Measurements from ENCODE around the gene ADGRB2. TPM values are rescaled to one million over a fixed set of nuclear protein-coding genes. Genes with fewer than 3 reads are reported as not detected.

ADGRB2 gene
- total RNA-seq, 2 experiments from 2014 or later: 4.0 to 11.4 TPM

- H3K4me3 ChIP-seq (ENCODE audit: low read depth, low read length, poor library complexity, severe bottlenecking): no peak overlapping the region
- peaks cover 4% of the 10 kb centered on the region; the same call in 1 of the 2 replicates for H4K20me1 ChIP-seq (ENCODE audit: insufficient read depth, low read length)
- no peak overlapping the region for H3K27ac ChIP-seq (ENCODE audit: low read depth, low read length, poor library complexity, severe bottlenecking)
- TF ChIP-seq EZH2phosphoT487 (IDR thresholded peaks at IDR 0.05; ENCODE audit: borderline replicate concordance, low read depth, low read length): no peak
- no peak for TF ChIP-seq CTCF (conservative IDR thresholded peaks at IDR 0.05; ENCODE audit: low read length)
- no peak for DNase-seq (ENCODE audit: low spot score)
- intact Hi-C loops (cut with micrococcal nuclease; ENCODE audit: unreplicated experiment): no loop called here
- ChIA-PET POLR2A (no interaction called here), CTCF (ENCODE audit: unreplicated experiment) (no interaction called here)
- H3K4me1 ChIP-seq (ENCODE audit: insufficient read depth, low read length, poor library complexity, severe bottlenecking): peaks cover 25% of the 10 kb centered on the region
- H3K36me3 ChIP-seq (ENCODE audit: insufficient read depth, low read length): no peaks in the 10 kb centered on the region
- no TSS peak for BruUV-seq (replicated peaks)
- no peak overlapping the region for H2AFZ ChIP-seq (ENCODE audit: low read length)
- no peaks in the 10 kb centered on the region for H3K9me2 ChIP-seq (ENCODE audit: insufficient read depth, low read length)
- no peaks in the 10 kb centered on the region for H3K9me3 ChIP-seq (ENCODE audit: low read length)
- H3K79me2 ChIP-seq (ENCODE audit: insufficient read depth, low read depth, low read length): no peaks in the 10 kb centered on the region
- 0 out of 2 replicates have a peak overlapping the region, but pooled peaks have one; percentile 10 for H3K4me2 ChIP-seq (ENCODE audit: low read length)
Observed at GRCh38 chr1:31752258-31752657, 11.9 kb downstream of the ADGRB2 start.

- CTCF ChIA-PET (ENCODE audit: unreplicated experiment): no interaction called here
- BruUV-seq (replicated peaks): no TSS peak
Observed at GRCh38 chr1:31751822-31752241, 12.3 kb downstream of the ADGRB2 start.

More at GRCh38 chr1:31751822-31752241, 12.3 kb downstream of the ADGRB2 start:
- TF ChIP-seq CTCF (conservative IDR thresholded peaks at IDR 0.05; ENCODE audit: low read length): no peak
- TF ChIP-seq EZH2phosphoT487 (IDR thresholded peaks at IDR 0.05; ENCODE audit: borderline replicate concordance, low read depth, low read length): no peak
- Histone ChIP-seq H3K79me2 (ENCODE audit: insufficient read depth, low read depth, low read length) (no peaks in the 10 kb centered on the region), H3K27ac (ENCODE audit: low read depth, low read length, poor library complexity, severe bottlenecking) (no peak overlapping the region), H3K4me3 (ENCODE audit: low read depth, low read length, poor library complexity, severe bottlenecking) (no peak overlapping the region), H4K20me1 (ENCODE audit: insufficient read depth, low read length) (peaks cover 4% of the 10 kb centered on the region; the same call in 1 of the 2 replicates), H3K9me3 (ENCODE audit: low read length) (no peaks in the 10 kb centered on the region), H3K4me1 (ENCODE audit: insufficient read depth, low read length, poor library complexity, severe bottlenecking) (peaks cover 29% of the 10 kb centered on the region), H2AFZ (ENCODE audit: low read length) (no peak overlapping the region), H3K9me2 (ENCODE audit: insufficient read depth, low read length) (no peaks in the 10 kb centered on the region), H3K36me3 (ENCODE audit: insufficient read depth, low read length) (no peaks in the 10 kb centered on the region), H3K4me2 (ENCODE audit: low read length) (0 out of 2 replicates have a peak overlapping the region, but pooled peaks have one; percentile 10)
- POLR2A ChIA-PET: interaction anchor here (0.7 kb wide), 1 partner anchor 100 kb away, joined by 3 read pairs; no protein-coding TSS in a partner anchor
- DNase-seq (ENCODE audit: low spot score): no peak
- intact Hi-C loops (cut with micrococcal nuclease; ENCODE audit: unreplicated experiment): no loop called here

Data from OCI-LY7 (cell line).